A172 (cell line): ENCODE data around the gene RCBTB2. TPM values are rescaled to one million over a fixed set of nuclear protein-coding genes. Genes with fewer than 3 reads are reported as not detected.

Source experiments
- DNase-seq: peaks from one replicate; pipeline ENCODE4 v3.0.0-alpha.2; 2015; ENCODE audit warnings: low spot score
- total RNA-seq: library from RNA; depleted of rRNA; stranded (reverse); fragments of >200 nt; shearing (Covaris generic); gene quantifications from 2 replicates; pipeline ENCODE4 v1.2.3, GENCODE V29; 2014; rRNA removed

RCBTB2 gene
- total RNA-seq, 1 experiment from 2014 or later = 7.7 TPM

DNA sequence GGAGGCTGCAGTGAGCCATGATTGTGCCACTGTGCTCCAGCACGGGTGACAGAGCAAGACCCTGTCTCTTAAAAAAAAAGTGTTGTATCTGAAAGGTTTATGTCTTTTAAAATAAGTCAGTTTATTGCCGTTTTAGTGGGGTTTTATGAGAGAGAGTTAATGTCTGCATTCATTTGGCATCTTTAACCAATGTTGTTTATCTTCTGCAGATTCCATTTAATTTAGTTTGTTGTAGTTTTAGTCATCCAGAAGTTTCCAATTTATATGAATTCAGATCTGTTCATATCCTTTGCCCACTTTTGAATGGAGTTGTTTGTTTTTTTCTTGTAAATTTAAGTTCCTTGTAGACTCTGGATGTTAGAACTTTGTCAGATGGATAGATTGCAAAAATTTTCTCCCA lies 83.2 kb downstream of the RCBTB2 start:
- no peak for DNase-seq

DNA sequence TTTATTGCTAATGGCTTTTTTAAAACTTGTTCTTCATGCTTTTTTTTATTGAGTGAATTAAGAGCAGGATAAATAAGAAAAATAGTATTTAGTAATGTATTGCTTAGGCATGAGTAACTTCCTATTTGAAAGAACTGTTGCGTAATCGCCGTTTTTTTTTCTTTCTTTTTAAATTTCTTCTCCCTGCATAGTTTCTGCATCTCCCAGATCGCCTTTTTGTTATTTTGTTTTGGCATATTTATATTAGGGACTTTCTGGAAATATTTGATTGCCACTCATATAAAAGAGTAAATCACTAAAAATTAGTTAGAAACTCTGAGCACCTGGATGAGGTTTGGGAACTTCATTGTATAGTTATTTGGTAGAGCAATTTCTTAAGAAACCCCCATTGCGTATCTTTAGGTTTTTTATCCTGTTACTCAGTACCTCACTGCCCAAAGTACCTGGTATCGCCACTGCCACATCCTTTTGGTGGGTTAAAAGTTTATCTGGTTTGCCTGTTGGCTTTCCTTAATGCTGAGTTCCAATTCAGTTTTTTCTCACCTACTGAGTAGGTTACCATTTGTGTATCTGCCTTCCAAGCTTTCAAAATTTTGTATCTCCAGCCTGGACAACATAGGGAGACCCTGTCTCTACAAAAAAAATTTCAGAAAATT lies 83.8 kb downstream of the RCBTB2 start:
- peak; percentile 22 for DNase-seq

DNA sequence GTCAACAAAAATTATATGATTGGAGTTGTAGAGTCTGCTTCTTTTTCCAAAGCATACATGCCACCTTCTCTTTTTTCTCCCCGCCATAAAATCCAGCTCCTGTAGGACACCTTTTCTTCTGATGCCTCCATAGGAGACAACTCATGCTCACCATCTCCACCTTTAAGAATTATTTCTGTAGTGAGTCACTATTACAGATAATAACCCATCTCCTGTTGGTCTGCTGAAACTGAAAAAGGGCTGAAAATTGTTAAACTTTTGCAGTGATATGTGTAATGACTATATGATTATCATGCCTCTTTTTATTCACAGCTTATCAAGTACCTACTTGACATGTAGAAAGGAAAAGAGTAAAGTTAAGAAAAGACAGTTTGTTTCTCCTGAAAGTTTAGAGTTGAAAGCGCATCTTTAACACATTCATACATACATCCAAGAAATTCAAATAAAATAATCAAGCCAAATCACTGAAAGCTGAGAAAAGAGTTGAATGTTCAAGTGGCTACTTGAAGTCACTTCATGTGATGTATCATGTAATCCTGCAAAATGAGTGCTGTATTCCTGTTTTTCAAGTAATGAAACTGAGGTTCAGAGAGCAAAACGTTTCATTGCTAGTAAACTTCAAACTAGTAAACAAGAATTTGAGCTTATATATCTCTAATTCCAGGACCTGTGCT lies 84.5 kb downstream of the RCBTB2 start:
- DNase-seq = no peak

- DNase-seq = peak; percentile 52
Measured at GRCh38 chr13:48446464-48446863, 86.4 kb downstream of the RCBTB2 start.

- DNase-seq = no peak
Measured at GRCh38 chr13:48443442-48444208, 89.3 kb downstream of the RCBTB2 start.

Other genes with a start within 250 kb of the RCBTB2 start
- gene RB1, start 229.3 kb downstream of the RCBTB2 start, total RNA-seq = 55.3 and 57.9 TPM in 2 replicates
- 6.0 and 6.5 TPM in 2 replicates for gene LPAR6, start 120.0 kb downstream of the RCBTB2 start, total RNA-seq
- gene CYSLTR2, start 120.8 kb upstream of the RCBTB2 start, total RNA-seq = not detected in 2 replicates